HG02642 (cell line): ENCODE data around the gene LCN6.
"Not testable (repeated sequence)": the region's sequence is repeated elsewhere in the genome, so short reads cannot be mapped to it uniquely, and the experiment has no call there.

Source experiments
- ATAC-seq: cut with Tn5 transposase; IDR thresholded peaks from one replicate; pipeline ENCODE4 v1.9.1; 2021; ENCODE audit warnings: mild to moderate bottlenecking; ENCODE audit not compliant: unreplicated experiment, poor library complexity

The LCN6 gene

GRCh38 chr9:136760834-136761544, 12.7 kb upstream of the LCN6 start:
- ATAC-seq = not testable (repeated sequence)

DNA sequence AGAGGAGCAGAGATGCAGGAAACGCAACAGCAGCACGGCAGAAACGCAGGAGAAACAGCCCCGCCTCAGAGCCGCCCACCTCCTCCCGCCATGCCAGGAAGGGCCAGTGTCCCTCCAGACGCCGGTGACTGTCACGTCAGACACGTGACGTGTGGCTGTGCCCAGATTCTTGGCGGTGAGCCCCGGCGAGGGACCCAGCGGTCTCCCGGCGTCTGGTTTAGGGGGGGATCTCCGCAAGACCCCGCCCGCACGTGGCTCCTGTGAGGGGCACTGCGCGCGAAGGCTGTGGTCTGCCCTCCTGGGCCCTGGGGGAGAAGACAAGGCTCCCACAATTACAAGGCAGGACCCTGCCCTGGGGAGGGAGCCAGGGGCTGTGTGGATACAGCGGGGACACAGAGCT, 12.1 kb upstream of the LCN6 start:
- no peak for ATAC-seq

- ATAC-seq = no peak
Measured at GRCh38 chr9:136759436-136760325, 11.4 kb upstream of the LCN6 start.

DNA sequence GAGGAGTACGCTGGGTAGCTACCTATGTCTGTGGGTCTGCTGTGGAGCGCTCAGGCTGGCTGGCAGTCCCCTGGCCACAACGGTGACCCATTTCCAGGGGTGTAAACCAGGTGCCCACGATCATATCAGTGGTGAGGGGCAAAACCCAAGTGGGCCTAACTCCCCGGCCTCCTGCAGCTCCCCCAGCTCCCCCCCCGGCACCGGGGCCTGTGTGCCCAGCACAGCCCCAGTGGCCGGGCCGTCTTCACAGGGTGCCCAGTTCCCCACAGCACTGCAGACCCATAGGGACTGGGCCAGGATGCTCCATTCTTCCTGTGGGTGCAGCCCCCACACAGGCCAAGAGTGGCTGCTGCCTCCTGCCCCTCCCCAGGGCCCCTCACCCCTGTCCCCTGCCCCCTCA, 10.7 kb upstream of the LCN6 start:
- ATAC-seq = no peak

- ATAC-seq = no peak
Measured at GRCh38 chr9:136757751-136758140, 9.4 kb upstream of the LCN6 start.

DNA sequence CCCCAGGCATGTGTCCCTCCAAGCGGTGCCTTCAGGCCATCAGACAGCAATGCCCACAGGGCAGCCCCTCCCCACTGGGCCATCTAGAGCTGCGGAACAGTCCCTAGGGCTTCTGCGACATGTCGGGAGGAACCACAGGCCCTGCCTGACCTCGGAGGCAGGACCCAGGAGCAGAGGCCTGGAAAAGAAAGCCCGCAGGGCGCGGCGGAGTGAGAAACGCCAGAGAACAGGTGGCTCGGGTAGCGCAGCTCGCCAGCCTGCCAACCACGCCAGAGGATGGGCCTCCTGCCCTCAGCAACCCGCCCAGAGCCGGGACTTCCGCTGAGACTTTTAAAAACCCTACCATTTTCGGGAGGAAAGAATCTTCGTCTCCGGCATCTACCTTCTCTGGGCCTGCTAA, 9.0 kb upstream of the LCN6 start:
- ATAC-seq = no peak

- ATAC-seq = no peak
Measured at GRCh38 chr9:136756836-136757235, 8.5 kb upstream of the LCN6 start.

- ATAC-seq = no peak
Measured at GRCh38 chr9:136756134-136756438, 7.8 kb upstream of the LCN6 start.

GRCh38 chr9:136755302-136756133, 7.2 kb upstream of the LCN6 start:
- ATAC-seq = not testable (repeated sequence)

- ATAC-seq = no peak
Measured at GRCh38 chr9:136754626-136755301, 6.4 kb upstream of the LCN6 start.

GRCh38 chr9:136754059-136754572, 5.8 kb upstream of the LCN6 start:
- ATAC-seq = no peak

DNA sequence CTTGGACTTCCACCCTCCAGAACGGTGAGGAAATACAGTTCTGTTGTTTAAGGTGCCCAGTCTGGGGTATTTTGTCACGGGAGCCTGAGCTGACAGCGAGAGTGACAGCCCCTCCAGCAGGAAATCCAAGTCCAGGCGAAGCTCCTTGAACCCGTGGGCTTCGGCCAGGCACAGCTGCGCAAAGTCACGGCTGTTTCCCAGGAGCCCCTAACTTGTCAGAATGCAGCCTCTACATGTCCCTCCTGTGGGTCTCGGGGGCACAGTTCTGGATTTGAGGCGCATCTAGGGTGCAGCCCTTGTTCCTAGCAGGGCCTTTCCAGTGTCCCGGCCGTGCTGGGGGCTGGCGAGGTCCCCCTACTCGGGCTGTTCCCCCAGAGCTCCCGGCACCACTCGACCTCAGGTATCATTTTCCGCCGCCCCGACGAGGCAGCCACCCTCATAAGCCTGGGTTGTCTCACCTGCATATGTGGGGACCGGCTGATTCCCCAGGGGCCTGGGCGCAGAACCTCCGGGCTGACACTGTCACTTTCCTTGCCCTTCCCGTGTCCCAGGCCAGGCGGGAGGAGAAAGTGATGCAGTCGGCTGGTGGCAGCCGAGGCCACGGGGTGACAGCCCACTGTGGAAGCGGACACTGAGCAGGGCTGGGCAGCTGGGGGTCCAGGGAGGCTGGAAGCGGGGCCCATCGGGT, 5.2 kb upstream of the LCN6 start:
- no peak for ATAC-seq

GRCh38 chr9:136751814-136752213, 3.5 kb upstream of the LCN6 start:
- no peak for ATAC-seq

DNA sequence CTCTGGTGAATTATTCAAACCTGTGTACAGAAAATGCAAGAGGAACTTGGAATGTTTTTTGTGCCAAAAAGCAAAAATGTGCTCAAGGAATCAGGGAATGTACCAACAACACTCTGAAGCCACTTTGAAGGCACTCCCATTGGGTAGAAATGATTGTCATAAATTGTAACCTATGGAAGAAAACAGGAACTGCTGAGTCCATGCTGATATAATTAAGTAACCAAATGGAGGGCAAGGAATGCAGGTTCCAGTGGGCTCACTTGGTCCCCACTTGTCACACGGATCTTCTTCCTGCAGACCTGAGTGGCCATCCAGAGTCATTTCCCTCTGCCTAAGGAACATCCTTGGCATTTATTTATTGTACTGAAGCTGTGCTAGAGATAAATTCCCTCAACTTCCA, 2.9 kb upstream of the LCN6 start:
- ATAC-seq = no peak

DNA sequence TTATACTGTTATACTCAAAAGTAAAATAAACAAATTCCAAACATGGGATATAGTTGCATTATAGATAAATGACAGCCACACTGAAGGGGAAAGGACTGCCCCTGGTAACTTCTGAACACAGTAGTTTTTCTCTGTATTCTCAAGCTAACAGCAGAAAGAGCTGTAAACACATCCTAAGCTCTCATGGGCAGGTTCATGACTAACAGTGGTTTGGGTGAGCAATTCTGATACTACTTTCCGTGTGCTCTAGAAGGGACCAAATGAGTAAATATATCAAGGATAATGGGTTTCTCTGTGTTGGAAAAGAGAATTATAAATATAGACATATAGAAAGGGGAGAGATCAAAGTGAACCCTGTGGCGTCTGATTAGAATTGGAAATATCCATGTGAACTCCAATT, 2.2 kb upstream of the LCN6 start:
- no peak for ATAC-seq

- ATAC-seq = no peak
Measured at GRCh38 chr9:136748666-136749611, 614 bp upstream of the LCN6 start.

DNA sequence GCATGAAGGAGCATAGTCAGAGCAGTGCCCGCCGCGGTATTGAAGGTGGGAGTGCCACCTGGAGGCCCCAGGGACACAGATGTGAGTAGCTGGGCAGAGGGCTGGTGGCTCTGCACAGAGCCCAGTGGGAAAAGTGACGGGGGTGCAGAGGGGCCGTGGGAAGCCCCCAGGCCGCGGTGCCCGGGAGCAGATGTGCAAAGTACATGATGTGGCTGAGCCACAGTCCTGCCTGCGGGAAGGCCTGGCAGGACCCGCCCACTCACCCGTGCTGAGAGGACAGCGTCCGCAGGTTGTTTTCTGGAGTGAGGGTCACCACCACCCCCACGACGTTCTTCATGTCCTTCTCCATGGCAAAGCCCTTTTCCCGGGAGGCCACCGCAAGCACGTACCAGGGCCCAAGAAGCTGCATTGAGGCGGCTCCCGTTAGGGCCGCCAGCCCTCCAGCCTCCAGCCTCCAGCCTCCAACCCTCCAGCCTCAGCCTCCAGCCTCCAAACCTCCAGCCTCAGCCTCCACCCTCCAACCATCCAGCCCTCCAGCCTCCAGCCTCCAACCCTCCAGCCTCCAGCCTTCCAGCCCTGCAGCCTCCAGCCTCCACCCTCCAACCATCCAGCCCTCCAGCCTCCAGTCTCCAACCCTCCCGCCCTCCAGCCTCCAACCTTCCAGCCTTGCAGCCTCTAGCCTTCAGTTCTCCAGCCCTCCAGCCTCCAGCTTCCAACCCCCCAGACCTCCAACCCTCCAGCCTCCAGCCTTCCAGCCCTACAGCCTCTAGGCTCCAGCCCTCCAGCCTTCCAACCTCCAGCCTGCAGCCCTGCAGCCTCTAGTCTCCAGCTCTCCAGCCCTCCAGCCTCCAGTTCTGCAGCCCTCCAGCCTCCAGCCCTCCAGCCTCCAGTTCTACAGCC, 914 bp downstream of the LCN6 start:
- no peak for ATAC-seq

GRCh38 chr9:136746621-136747020, 1.7 kb downstream of the LCN6 start:
- ATAC-seq = no peak
